Esophagus (tissue), 2 donors: Measurements from ENCODE around the gene LACTB. TPM values are rescaled to one million over a fixed set of nuclear protein-coding genes. Genes with fewer than 3 reads are reported as not detected.

Source experiments
- H3K27ac ChIP-seq, 2 donors: one replicate each; pipeline ENCODE4 v1.5.1; 2013; ENCODE audit warnings: low read depth in 2 of 2, mild to moderate bottlenecking in 2 of 2, inconsistent platforms in 1 of 2, low read length in 1 of 2, moderate library complexity in 1 of 2
- H3K27me3 ChIP-seq, 2 donors: one replicate each; pipeline ENCODE4 v1.6.1; 2013; ENCODE audit warnings: low read length in 2 of 2, control low read depth in 1 of 2, mild to moderate bottlenecking in 1 of 2; ENCODE audit not compliant: insufficient read depth in 2 of 2, control insufficient read depth in 1 of 2
- H3K36me3 ChIP-seq, 2 donors: one replicate each; pipeline ENCODE4 v1.6.1; 2013; ENCODE audit warnings: low read length in 1 of 2; ENCODE audit not compliant: control insufficient read depth in 2 of 2, insufficient read depth in 2 of 2
- H3K4me1 ChIP-seq, 2 donors: one replicate each; pipeline ENCODE4 v1.6.1; 2013; ENCODE audit warnings: low read length in 1 of 2; ENCODE audit not compliant: control insufficient read depth in 2 of 2, insufficient read depth in 2 of 2
- H3K4me3 ChIP-seq, 2 donors: one replicate each; pipeline ENCODE4 v1.5.1; 2013; ENCODE audit warnings: low read length in 2 of 2, mild to moderate bottlenecking in 2 of 2, low read depth in 1 of 2, moderate library complexity in 1 of 2
- H3K9me3 ChIP-seq, 2 donors: one replicate each; pipeline ENCODE4 v1.6.1; 2013; ENCODE audit warnings: mild to moderate bottlenecking in 2 of 2, low read depth in 1 of 2, low read length in 1 of 2, moderate library complexity in 1 of 2; ENCODE audit not compliant: control insufficient read depth in 2 of 2, insufficient read depth in 1 of 2
- WGBS, 2 donors: extraction: QIAGEN DNeasy Blood & Tissue Kit; methylation state at CpG; one replicate each; pipeline ENCODE4 v1.1.7; 2013; 5-methylcytosine and 5-hydroxymethylcytosine counted together
- polyA plus RNA-seq, 2 donors: library from polyadenylated mRNA; stranded (reverse); fragments of 200-250 nt; gene quantifications; one replicate each; pipeline ENCODE4 v1.2.3, GENCODE V29; 2013
- donor health status: healthy with polysubstance abuse.
- donor health status: Bipolar disorder and iron deficiency.

Gene LACTB
- polyA plus RNA-seq, 2 donors: 6.8 to 8.6 TPM

DNA sequence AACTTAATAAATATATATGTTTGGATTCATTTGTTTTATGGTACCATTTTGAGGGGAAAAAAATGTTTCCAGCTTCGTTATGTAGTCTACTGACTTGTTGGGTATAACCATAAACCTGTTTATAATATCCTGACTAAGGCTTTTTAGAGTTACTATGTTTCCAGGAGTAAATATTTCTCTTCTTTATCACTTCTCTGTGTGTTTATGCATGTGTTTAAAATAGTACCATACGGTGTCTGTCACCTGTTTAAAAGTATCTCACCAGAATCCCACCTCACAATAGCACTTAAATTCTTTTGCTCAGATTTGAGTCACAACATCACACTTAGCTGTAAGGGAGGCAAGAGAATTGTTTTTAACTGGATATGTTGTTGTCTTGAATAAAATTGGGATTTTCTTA is 15.1 kb downstream of the LACTB start:
- WGBS, 2 donors: 81 to 94% methylated on average over 2 of the region's 2 CpGs
- Histone ChIP-seq H3K9me3 (no peaks in the 10 kb centered on the region), H3K4me3 (no peak overlapping the region), H3K27ac (no peak overlapping the region), H3K4me1 (no peaks in the 10 kb centered on the region), H3K36me3 (no peaks in the 10 kb centered on the region), H3K27me3 (no peaks in the 10 kb centered on the region)

DNA sequence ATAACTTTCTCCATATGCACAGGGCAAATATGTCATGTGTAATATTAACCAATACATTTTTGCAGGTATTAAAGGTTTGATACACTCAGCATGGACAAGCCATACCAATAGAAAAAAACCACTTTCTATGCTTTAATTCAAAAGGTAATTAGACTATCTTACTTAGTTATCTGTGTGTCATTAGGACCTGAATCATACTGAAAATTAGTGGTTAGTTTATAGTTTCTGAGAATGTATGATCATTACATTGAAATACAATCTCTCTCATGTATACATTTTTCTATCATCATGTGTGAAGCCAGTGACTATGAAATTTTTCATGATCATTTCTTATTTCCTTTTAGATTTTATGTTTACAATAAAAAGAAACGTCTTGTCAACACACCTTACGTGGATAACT is 19.3 kb downstream of the LACTB start:
- H3K4me1 ChIP-seq: no peaks in the 10 kb centered on the region
- peaks cover 0 to 2% of the 10 kb centered on the region in 2 donors for H3K36me3 ChIP-seq
- no peak overlapping the region for H3K4me3 ChIP-seq
- no peak overlapping the region for H3K27ac ChIP-seq
- no peaks in the 10 kb centered on the region for H3K9me3 ChIP-seq
- 92 to 93% methylated on average over 2 of the region's 2 CpGs for WGBS, 2 donors
- no peaks in the 10 kb centered on the region for H3K27me3 ChIP-seq

DNA sequence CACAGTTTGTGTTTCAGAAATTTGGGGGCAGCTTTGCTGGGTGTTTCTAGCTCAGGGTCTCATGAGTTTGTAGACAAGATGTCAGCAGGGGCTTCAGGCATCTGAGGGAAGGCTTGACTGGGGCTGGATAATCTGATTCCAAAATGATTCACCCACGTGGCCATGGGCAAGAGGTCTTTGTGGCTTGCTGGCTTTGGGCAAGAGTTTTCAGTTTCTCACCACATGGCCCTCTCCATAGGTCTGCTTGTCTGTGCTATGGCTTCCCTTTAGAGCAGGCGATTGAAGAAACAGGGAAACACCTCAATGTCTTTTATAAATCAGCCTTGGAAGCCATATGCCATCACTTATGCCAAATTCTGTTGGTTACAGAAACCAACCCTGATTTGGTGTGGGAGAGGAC is 23.8 kb downstream of the LACTB start:
- Histone ChIP-seq H3K9me3 (no peaks in the 10 kb centered on the region), H3K27ac (no peak overlapping the region), H3K4me1 (no peaks in the 10 kb centered on the region), H3K36me3 (peaks cover 0 to 2% of the 10 kb centered on the region in 2 donors), H3K27me3 (no peaks in the 10 kb centered on the region), H3K4me3 (no peak overlapping the region)
- WGBS, 2 donors: 91 to 92% methylated on average over 2 of the region's 2 CpGs

DNA sequence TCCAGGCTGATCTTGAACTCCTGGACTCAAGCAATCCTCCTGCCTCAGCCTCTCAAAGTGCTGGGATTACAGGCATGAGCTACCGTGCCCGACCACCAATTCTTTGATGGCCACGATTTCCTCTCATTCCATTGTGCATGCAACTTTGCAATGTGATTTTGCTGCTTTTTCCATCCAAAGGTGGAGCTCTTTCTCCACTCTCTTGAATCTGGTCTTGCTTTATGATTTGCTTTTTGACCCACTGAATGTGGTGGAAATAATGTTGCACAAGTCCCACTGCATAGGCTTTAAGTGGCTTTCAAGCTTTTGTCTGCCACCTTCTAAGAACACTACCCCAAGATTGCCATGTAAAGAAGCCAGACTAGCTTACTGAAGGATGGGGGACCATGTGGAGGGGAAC is 25.0 kb downstream of the LACTB start:
- Histone ChIP-seq H3K36me3 (peaks cover 0 to 2% of the 10 kb centered on the region in 2 donors), H3K27ac (no peak overlapping the region), H3K27me3 (no peaks in the 10 kb centered on the region), H3K4me1 (no peaks in the 10 kb centered on the region), H3K4me3 (no peak overlapping the region), H3K9me3 (no peaks in the 10 kb centered on the region)
- 77 to 79% methylated on average over 3 of the region's 3 CpGs for WGBS, 2 donors

DNA sequence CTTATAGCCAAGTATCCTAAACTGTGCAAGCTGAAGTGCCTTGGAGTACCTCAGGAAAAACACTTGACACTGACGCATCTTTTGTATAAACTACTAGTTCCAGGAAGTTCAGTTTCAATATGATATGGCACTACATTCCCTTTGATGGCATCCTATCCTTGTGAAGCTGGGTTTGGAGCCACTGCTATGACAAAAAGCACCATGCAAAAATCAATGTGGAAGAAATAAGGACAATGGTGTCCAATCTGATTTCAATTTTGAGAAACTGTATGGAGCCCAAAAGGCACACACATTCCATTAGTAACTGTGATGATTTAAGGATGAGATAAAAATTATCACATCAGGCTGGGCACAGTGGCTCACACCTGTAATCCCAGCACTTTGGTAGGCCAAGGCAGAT is 30.0 kb downstream of the LACTB start:
- Histone ChIP-seq H3K27me3 (no peaks in the 10 kb centered on the region), H3K27ac (no peak overlapping the region), H3K9me3 (no peaks in the 10 kb centered on the region), H3K4me1 (no peaks in the 10 kb centered on the region), H3K36me3 (no peaks in the 10 kb centered on the region), H3K4me3 (no peak overlapping the region)
- 90 to 93% methylated on average over 1 of the region's 1 CpG for WGBS, 2 donors

DNA sequence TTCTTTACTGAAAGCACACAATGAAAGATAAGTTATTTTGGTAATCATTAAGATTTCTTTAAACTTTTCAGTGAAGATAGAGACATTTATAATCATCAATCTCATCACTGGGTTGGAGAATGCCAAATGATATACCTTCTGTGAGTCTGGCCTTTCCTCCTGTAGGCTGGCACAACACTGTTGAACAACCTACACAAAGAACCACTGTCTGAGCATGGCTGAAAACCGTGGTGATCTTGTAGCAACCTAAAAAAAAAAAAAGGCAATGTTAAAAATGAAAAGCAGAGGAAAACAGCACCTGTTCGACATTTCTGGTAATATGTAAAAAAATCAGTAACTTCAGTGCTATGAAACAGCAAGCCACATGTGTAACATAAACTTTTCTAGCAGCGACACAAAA is 33.8 kb downstream of the LACTB start:
- H3K36me3 ChIP-seq: no peaks in the 10 kb centered on the region
- no peaks in the 10 kb centered on the region for H3K9me3 ChIP-seq
- WGBS, 2 donors: 66 to 74% methylated on average over 3 of the region's 3 CpGs
- no peaks in the 10 kb centered on the region for H3K27me3 ChIP-seq
- H3K4me1 ChIP-seq: no peaks in the 10 kb centered on the region
- no peak overlapping the region for H3K27ac ChIP-seq
- peak overlapping the region in 1 of 2 donors; percentile 66 for H3K4me3 ChIP-seq

DNA sequence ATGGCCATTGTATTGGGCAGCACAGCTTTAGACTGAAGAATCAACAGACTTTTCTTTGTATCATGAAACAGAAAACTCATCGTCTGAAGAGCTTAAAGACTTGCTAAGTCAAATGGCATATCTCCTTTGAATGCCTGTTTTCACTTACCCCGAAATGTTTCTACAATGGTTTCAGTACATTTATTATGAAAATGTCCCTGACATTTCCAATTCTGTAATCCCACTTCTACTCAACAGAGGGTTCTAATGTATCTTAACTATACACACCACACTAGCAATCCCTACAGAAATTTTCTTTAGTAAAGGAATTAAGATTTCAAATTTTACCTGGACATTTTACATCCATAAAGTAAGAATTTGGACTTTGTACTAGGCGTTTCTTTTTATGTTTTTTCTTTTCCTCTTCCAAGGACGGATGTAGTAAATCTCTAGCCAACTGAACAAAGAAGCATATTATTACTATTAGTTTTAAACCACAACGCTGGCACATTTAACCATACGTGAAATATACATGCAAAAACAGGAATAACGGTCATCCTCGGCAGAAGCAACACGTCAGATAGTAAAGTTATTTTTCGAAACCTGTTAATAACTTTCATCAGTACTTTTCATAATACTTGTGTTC is 34.5 kb downstream of the LACTB start:
- Histone ChIP-seq H3K36me3 (no peaks in the 10 kb centered on the region), H3K9me3 (no peaks in the 10 kb centered on the region), H3K4me3 (peak overlapping the region; percentile 66 to 72), H3K27ac (peak overlapping the region in 1 of 2 donors; percentile 83), H3K27me3 (no peaks in the 10 kb centered on the region), H3K4me1 (no peaks in the 10 kb centered on the region)
- 4 to 6% methylated on average over 10 of the region's 10 CpGs for WGBS, 2 donors

DNA sequence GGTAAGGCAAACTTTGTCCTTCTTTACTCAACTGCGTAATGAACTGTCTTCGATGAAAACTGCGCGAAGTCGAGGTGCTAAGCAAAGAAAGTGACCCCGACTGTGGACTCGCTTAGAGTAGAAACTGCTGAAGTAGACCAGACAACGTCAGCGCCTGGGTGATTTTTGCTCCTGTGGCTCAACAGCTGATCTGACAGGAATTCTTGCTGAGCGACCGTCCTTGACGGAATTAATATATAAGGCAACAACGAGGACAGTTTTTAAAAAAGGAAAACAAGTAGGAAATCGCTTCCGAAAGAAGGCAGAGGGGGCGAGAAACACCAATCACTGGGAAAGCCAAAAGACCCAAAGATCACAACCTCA is 35.1 kb downstream of the LACTB start:
- Histone ChIP-seq H3K27me3 (no peaks in the 10 kb centered on the region), H3K9me3 (no peaks in the 10 kb centered on the region), H3K4me3 (peak overlapping the region; percentile 66 to 72), H3K27ac (peak overlapping the region; percentile 83 to 97), H3K4me1 (no peaks in the 10 kb centered on the region), H3K36me3 (no peaks in the 10 kb centered on the region)
- 0% methylated on average over 16 of the region's 16 CpGs for WGBS, 2 donors

DNA sequence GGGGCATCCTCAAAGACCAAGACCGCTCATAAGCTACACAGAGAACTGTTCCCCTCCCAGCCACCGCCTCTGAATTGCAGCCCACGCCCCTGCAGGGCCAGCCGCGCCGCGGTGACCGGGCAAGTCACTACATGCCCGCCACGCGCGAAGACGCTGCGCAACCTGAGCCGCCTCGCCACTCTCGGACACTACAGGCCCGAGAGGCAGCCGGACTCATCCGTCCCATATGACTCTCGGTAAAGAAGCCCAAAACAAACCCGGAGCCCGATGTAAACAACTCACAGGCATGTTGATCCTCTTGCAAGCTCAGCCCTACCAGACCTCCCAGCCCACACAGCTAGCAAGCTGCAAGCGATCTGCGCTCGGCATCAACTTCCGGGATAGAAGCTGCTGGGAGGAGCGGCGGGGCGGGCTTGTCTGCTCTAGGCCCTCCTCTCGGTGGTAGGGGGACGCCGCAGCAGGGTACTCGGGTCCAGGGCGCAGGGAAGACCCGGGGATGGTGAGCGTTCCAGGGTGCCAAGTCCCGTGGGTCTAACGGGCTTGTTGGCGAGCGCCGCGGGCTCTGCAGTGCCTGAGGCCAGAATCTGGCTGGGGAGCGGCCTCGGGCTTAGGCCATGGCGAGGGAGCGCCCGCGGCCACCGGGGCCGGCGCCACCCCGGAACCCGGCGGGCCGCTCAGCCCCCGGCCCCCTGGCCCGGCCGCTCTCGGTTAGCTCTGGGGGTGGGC is 35.6 kb downstream of the LACTB start, which contains the start of gene RPS27L:
Gene RPS27L, minus strand, starts transcription at position 360 of the 726 bp plus-strand sequence. Its CDS starts 72 bp downstream, at position 288.
- no peaks in the 10 kb centered on the region for H3K36me3 ChIP-seq
- WGBS, 2 donors: 0% methylated on average over 59 to 60 of the region's 60 CpGs
- H3K4me3 ChIP-seq: peak within 1 kb of the TSS; percentile 66 to 72
- no peaks in the 10 kb centered on the region for H3K27me3 ChIP-seq
- H3K27ac ChIP-seq: peak within 1 kb of the TSS; percentile 83 to 97
- no peaks in the 10 kb centered on the region for H3K9me3 ChIP-seq
- H3K4me1 ChIP-seq: no peaks in the 10 kb centered on the region
